NCI-H524 treated with DMSO at 0.1 percent for 48 hours (cell line): Measurements from ENCODE around the gene TRO.

ENCODE experiments used
- DNase-seq: peaks from one replicate; lab custom pipeline; 2025; lab: John Stamatoyannopoulos, UW

TRO gene

GRCh38 chrX:54920610-54921426 lies at the start of gene TRO:
Gene TRO, plus strand, starts transcription at chrX:54920824. Its CDS starts 1,423 bp downstream, at chrX:54922247.
- peak; percentile 39 for DNase-seq

GRCh38 chrX:54885740-54886139 lies 34.9 kb upstream of the TRO start:
- DNase-seq: no peak

GRCh38 chrX:54891573-54891972 lies 29.1 kb upstream of the TRO start:
- DNase-seq: no peak

- DNase-seq: no peak
Observed at GRCh38 chrX:54894159-54894558, 26.5 kb upstream of the TRO start.

GRCh38 chrX:54909941-54910340 lies 10.7 kb upstream of the TRO start:
- DNase-seq: no peak

- DNase-seq: peak; percentile 63
Observed at GRCh38 chrX:54921427-54922021, 900 bp downstream of the TRO start.

GRCh38 chrX:54922547-54922946 lies 1.9 kb downstream of the TRO start:
- DNase-seq: no peak

GRCh38 chrX:54923376-54923775 lies 2.8 kb downstream of the TRO start:
- DNase-seq: no peak

GRCh38 chrX:54926978-54927377 lies 6.4 kb downstream of the TRO start:
- no peak for DNase-seq

- DNase-seq: no peak
Observed at GRCh38 chrX:54928876-54929275, 8.3 kb downstream of the TRO start.

GRCh38 chrX:54930291-54931049 lies 9.8 kb downstream of the TRO start:
- no peak for DNase-seq

- no peak for DNase-seq
Observed at GRCh38 chrX:54931107-54931506, 10.5 kb downstream of the TRO start.

GRCh38 chrX:54933150-54933826 lies 12.7 kb downstream of the TRO start:
- no peak for DNase-seq

- no peak for DNase-seq
Observed at GRCh38 chrX:54934058-54934457, 13.4 kb downstream of the TRO start.

- DNase-seq: no peak
Observed at GRCh38 chrX:54934890-54935289, 14.3 kb downstream of the TRO start.

GRCh38 chrX:54935306-54935705 lies 14.7 kb downstream of the TRO start:
- no peak for DNase-seq

GRCh38 chrX:54937416-54937815 lies 16.8 kb downstream of the TRO start:
- DNase-seq: no peak

- DNase-seq: no peak
Observed at GRCh38 chrX:54944816-54945215, 24.2 kb downstream of the TRO start.

- no peak for DNase-seq
Observed at GRCh38 chrX:54945224-54945623, 24.6 kb downstream of the TRO start.

- no peak for DNase-seq
Observed at GRCh38 chrX:54950730-54951375, 30.2 kb downstream of the TRO start.

- DNase-seq: no peak
Observed at GRCh38 chrX:54961750-54962149, 41.1 kb downstream of the TRO start.
